ENCODE data around the gene RBM4B. TPM values are rescaled to one million over a fixed set of nuclear protein-coding genes. Genes with fewer than 3 reads are reported as not detected.

RBM4B gene
- total RNA-seq, 1 donor from 2014 or later, result 4.0 TPM

DNA sequence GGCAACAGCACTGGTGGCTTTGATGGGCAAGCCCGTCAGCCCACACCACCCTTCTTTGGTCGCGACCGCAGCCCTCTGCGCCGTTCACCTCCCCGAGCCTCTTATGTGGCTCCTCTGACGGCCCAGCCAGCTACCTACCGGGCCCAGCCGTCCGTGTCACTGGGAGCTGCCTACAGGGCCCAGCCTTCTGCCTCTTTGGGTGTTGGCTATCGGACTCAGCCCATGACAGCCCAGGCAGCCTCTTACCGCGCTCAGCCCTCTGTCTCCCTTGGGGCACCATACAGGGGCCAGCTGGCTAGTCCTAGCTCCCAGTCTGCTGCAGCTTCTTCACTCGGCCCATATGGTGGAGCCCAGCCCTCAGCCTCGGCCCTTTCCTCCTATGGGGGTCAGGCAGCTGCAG is 53.2 kb downstream of the RBM4B start:
- no peak overlapping the region for H3K4me3 ChIP-seq (ENCODE audit: low read depth, low read length)
- TF ChIP-seq, protein P1, sequence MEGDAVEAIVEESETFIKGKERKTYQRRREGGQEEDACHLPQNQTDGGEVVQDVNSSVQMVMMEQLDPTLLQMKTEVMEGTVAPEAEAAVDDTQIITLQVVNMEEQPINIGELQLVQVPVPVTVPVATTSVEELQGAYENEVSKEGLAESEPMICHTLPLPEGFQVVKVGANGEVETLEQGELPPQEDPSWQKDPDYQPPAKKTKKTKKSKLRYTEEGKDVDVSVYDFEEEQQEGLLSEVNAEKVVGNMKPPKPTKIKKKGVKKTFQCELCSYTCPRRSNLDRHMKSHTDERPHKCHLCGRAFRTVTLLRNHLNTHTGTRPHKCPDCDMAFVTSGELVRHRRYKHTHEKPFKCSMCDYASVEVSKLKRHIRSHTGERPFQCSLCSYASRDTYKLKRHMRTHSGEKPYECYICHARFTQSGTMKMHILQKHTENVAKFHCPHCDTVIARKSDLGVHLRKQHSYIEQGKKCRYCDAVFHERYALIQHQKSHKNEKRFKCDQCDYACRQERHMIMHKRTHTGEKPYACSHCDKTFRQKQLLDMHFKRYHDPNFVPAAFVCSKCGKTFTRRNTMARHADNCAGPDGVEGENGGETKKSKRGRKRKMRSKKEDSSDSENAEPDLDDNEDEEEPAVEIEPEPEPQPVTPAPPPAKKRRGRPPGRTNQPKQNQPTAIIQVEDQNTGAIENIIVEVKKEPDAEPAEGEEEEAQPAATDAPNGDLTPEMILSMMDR (conservative IDR thresholded peaks at IDR 0.05; ENCODE audit: low read depth, low read length), result no peak
- DNase-seq (ENCODE audit: low read depth), result no peak

DNA sequence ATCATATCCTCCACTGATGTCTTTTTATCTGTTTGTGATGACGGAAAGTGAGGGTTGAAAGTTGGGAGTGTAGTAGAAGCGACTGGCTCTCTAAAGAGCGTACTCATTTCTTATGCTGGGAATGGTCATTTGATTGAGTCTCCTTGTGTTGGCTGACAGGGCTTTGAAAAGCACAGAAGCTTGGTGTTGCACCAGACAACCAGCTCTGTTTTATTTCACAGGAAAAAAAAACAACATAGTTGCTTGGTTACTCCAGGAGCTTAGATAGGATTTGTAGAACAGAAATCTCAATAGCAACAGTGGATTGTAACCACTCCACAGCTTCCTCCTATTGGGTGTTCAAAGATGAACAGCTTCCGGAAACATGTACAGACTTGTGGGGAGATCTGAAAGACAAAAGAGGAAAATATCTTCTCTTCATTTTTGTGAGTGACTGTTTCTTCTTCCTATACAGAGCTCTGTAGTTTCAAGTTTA is 58.6 kb downstream of the RBM4B start:
- no peak for DNase-seq (ENCODE audit: low read depth)
- peak overlapping the region; percentile 68 for H3K4me3 ChIP-seq (ENCODE audit: low read depth, low read length)
- TF ChIP-seq, protein P1 (conservative IDR thresholded peaks at IDR 0.05; ENCODE audit: low read depth, low read length), result no peak

DNA sequence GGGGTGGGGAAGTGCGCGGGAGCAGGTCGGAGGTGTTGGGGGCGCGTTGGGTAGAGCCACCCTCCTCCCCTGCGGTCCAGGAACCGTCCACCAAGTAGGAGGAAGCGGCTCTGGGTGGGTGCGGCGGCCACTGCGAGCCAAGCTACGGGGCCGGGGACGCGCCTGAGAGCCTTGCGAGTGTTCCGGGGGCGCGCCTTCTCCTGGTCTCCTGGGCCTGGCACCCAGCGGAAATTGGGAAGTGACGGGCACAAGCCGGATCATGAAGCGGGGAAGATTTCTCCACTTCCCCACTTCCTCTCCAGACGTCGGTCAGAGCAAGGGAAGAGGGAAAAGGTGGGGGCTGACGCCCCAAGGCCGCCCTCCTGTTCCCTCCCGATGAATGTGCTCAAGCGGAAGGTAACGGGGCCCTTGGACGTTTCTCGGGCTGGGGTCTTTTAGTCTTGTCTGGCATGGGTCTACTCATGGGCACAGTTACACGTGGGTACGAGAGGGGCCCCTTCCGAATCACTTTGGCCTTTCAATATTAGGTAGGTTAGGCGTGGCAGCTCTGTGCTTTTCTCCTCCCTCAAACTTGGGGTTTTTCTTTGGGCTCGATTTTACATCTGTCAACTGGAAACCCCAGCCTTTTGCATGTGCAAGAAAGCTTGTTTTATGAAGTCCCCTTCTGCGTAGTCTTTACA is 60.4 kb downstream of the RBM4B start:
- no peak for DNase-seq (ENCODE audit: low read depth)
- H3K4me3 ChIP-seq (ENCODE audit: low read depth, low read length), result peak overlapping the region; percentile 68
- TF ChIP-seq, protein P1 (conservative IDR thresholded peaks at IDR 0.05; ENCODE audit: low read depth, low read length), result no peak

DNA sequence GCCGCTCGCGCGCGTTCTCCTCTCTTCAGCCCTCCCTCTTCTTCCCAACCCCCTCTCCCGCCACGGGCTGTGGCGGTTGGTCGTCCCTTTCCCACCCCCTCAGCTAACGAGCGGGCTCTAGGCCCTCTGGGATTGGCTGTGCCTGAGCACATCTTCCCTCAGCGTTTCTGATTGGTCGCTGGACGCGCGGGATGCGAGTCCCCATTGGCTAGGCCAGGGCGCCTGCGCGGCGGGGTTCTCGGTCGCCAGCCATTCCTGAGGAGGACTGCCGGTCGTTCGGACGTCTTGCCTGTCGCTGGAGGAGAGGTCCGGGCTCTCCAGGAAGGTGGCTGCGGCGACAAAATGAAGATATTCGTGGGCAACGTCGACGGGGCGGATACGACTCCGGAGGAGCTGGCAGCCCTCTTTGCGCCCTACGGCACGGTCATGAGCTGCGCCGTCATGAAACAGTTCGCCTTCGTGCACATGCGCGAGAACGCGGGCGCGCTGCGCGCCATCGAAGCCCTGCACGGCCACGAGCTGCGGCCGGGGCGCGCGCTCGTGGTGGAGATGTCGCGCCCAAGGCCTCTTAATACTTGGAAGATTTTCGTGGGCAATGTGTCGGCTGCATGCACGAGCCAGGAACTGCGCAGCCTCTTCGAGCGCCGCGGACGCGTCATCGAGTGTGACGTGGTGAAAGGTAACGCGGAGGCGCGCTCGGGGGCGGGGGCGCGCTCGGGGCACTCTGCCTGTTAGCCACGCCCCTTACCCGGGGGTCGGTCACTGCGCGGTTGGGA is 61.1 kb downstream of the RBM4B start, which contains the start of gene RBM14:
RBM14 (plus strand) TSS at position 252 of the 776 bp plus-strand sequence; CDS start at position 343, 91 bp downstream.
- H3K4me3 ChIP-seq (ENCODE audit: low read depth, low read length), result peak within 1 kb of the TSS; percentile 68
- DNase-seq (ENCODE audit: low read depth), result peak; percentile 88
- TF ChIP-seq, protein P1 (conservative IDR thresholded peaks at IDR 0.05; ENCODE audit: low read depth, low read length), result no peak

Other genes starting within 250 kb of the RBM4B start
- 85.3 TPM in 2 replicates for gene MRPL11, start 239.0 kb downstream of the RBM4B start, total RNA-seq
- gene PELI3, start 211.0 kb downstream of the RBM4B start, total RNA-seq, result 3.5 and 3.6 TPM in 2 replicates
- 88.8 and 106 TPM in 2 replicates for gene DPP3, start 197.5 kb downstream of the RBM4B start, total RNA-seq
- 20.0 and 43.6 TPM in 2 replicates for gene BBS1, start 167.3 kb downstream of the RBM4B start, total RNA-seq
- gene ZDHHC24, start 131.8 kb downstream of the RBM4B start, total RNA-seq, result 15.0 and 17.8 TPM in 2 replicates
- not detected in 2 replicates for gene ACTN3, start 131.0 kb downstream of the RBM4B start, total RNA-seq
- gene CTSF, start 109.3 kb downstream of the RBM4B start, total RNA-seq, result 6.7 and 15.2 TPM in 2 replicates
- gene CCDC87, start 84.8 kb downstream of the RBM4B start, total RNA-seq, result 0.14 and 0.52 TPM in 2 replicates
- 19.4 and 22.1 TPM in 2 replicates for gene CCS, start 84.7 kb downstream of the RBM4B start, total RNA-seq
- 40.4 and 73.7 TPM in 2 replicates for gene RBM14, start 61.3 kb downstream of the RBM4B start, total RNA-seq
- gene RBM4, start 39.2 kb downstream of the RBM4B start, total RNA-seq, result 105 and 133 TPM in 2 replicates
- gene SPTBN2, start 51.3 kb upstream of the RBM4B start, total RNA-seq, result 63.9 and 78.9 TPM in 2 replicates
- gene RCE1, start 165.6 kb upstream of the RBM4B start, total RNA-seq, result 41.7 and 42.9 TPM in 2 replicates
- 37.9 and 50.5 TPM in 2 replicates for gene LRFN4, start 179.2 kb upstream of the RBM4B start, total RNA-seq